Measurements from ENCODE around the gene CTNNB1.

DNA sequence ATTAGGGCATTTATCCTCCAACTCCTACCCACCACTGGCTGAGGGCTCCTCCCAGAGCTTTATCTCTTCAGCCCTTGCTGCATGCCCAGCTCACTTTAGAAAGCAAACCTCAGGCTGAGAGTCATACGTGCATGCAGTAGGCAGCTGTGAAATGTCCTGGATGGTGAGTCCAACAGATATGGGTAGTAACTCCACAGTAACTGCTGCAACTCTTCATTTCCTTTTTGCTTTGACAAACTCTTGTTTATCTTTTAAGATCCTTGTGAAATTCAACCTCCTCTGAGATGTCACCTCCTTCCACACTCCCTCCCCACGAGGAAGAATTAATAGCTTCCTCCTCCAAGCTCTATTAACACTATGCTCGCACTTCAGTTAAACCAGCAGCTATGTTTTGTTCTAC lies 35.9 kb upstream of the CTNNB1 start:
- TF ChIP-seq, protein P1, sequence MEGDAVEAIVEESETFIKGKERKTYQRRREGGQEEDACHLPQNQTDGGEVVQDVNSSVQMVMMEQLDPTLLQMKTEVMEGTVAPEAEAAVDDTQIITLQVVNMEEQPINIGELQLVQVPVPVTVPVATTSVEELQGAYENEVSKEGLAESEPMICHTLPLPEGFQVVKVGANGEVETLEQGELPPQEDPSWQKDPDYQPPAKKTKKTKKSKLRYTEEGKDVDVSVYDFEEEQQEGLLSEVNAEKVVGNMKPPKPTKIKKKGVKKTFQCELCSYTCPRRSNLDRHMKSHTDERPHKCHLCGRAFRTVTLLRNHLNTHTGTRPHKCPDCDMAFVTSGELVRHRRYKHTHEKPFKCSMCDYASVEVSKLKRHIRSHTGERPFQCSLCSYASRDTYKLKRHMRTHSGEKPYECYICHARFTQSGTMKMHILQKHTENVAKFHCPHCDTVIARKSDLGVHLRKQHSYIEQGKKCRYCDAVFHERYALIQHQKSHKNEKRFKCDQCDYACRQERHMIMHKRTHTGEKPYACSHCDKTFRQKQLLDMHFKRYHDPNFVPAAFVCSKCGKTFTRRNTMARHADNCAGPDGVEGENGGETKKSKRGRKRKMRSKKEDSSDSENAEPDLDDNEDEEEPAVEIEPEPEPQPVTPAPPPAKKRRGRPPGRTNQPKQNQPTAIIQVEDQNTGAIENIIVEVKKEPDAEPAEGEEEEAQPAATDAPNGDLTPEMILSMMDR (IDR thresholded peaks at IDR 0.05) = no peak
- TF ChIP-seq, protein P2, sequence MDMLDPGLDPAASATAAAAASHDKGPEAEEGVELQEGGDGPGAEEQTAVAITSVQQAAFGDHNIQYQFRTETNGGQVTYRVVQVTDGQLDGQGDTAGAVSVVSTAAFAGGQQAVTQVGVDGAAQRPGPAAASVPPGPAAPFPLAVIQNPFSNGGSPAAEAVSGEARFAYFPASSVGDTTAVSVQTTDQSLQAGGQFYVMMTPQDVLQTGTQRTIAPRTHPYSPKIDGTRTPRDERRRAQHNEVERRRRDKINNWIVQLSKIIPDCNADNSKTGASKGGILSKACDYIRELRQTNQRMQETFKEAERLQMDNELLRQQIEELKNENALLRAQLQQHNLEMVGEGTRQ (IDR thresholded peaks at IDR 0.05) = no peak
- TF ChIP-seq ZSCAN20 (CRISPR knock-in tag; IDR thresholded peaks at IDR 0.05) (no peak), POLR2A (IDR thresholded peaks at IDR 0.05; ENCODE audit: low read length) (no peak)

All from A549 (cell line).